Measurements from ENCODE around the gene TRIM51.

Gene TRIM51

GRCh38 chr11:55902308-55902707, 19.2 kb downstream of the TRIM51 start:
- Histone ChIP-seq H3K9me3 (ENCODE audit: control insufficient read depth, insufficient read depth, low read length) (peaks cover 66% of the 10 kb centered on the region), H3K27me3 (ENCODE audit: control insufficient read depth, insufficient read depth, low read length) (no peaks in the 10 kb centered on the region)

GRCh38 chr11:55914482-55914881, 31.4 kb downstream of the TRIM51 start, which contains the start of gene OR5W2:
Gene OR5W2, minus strand, starts transcription at chr11:55914582. Its CDS starts 0 bp downstream, at chr11:55914582.
- no peak within 1 kb of the TSS for H3K9ac ChIP-seq (ENCODE audit: low read depth, low read length)

More at GRCh38 chr11:55902308-55902707, 19.2 kb downstream of the TRIM51 start:
- no peak overlapping the region for H3K4me3 ChIP-seq (ENCODE audit: low read depth, low read length)
- no peaks in the 10 kb centered on the region for H3K36me3 ChIP-seq (ENCODE audit: control insufficient read depth, insufficient read depth, low read length)
- no peak overlapping the region for H3K9ac ChIP-seq (ENCODE audit: low read depth, low read length)
- H3K27ac ChIP-seq (ENCODE audit: low read depth, low read length): no peak overlapping the region
- H3K4me1 ChIP-seq (ENCODE audit: control insufficient read depth, insufficient read depth, low read length): no peaks in the 10 kb centered on the region

GRCh38 chr11:55920537-55920936, 37.4 kb downstream of the TRIM51 start:
- Histone ChIP-seq H3K4me3 (ENCODE audit: low read depth, low read length) (no peak overlapping the region), H3K27ac (ENCODE audit: low read depth, low read length) (no peak overlapping the region), H3K36me3 (ENCODE audit: control insufficient read depth, insufficient read depth, low read length) (no peaks in the 10 kb centered on the region), H3K4me1 (ENCODE audit: control insufficient read depth, insufficient read depth, low read length) (no peaks in the 10 kb centered on the region), H3K9ac (ENCODE audit: low read depth, low read length) (no peak overlapping the region), H3K9me3 (ENCODE audit: control insufficient read depth, insufficient read depth, low read length) (peaks cover 49% of the 10 kb centered on the region), H3K27me3 (ENCODE audit: control insufficient read depth, insufficient read depth, low read length) (no peaks in the 10 kb centered on the region)

More at GRCh38 chr11:55914482-55914881, 31.4 kb downstream of the TRIM51 start, which contains the start of gene OR5W2:
- no peaks in the 10 kb centered on the region for H3K27me3 ChIP-seq (ENCODE audit: control insufficient read depth, insufficient read depth, low read length)
- H3K4me1 ChIP-seq (ENCODE audit: control insufficient read depth, insufficient read depth, low read length): no peaks in the 10 kb centered on the region
- no peak within 1 kb of the TSS for H3K4me3 ChIP-seq (ENCODE audit: low read depth, low read length)
- H3K9me3 ChIP-seq (ENCODE audit: control insufficient read depth, insufficient read depth, low read length): peaks cover 48% of the 10 kb centered on the region
- H3K36me3 ChIP-seq (ENCODE audit: control insufficient read depth, insufficient read depth, low read length): no peaks in the 10 kb centered on the region
- no peak within 1 kb of the TSS for H3K27ac ChIP-seq (ENCODE audit: low read depth, low read length)

GRCh38 chr11:55936300-55936699, 53.2 kb downstream of the TRIM51 start, which contains the start of gene OR5I1:
Gene OR5I1, minus strand, starts transcription at chr11:55936400. Its CDS starts 0 bp downstream, at chr11:55936400.
- H3K27me3 ChIP-seq (ENCODE audit: control insufficient read depth, insufficient read depth, low read length): no peaks in the 10 kb centered on the region
- no peaks in the 10 kb centered on the region for H3K4me1 ChIP-seq (ENCODE audit: control insufficient read depth, insufficient read depth, low read length)
- no peak within 1 kb of the TSS for H3K27ac ChIP-seq (ENCODE audit: low read depth, low read length)
- H3K9me3 ChIP-seq (ENCODE audit: control insufficient read depth, insufficient read depth, low read length): peaks cover 14% of the 10 kb centered on the region; the same call in 1 of the 2 replicates
- no peak within 1 kb of the TSS for H3K4me3 ChIP-seq (ENCODE audit: low read depth, low read length)
- no peaks in the 10 kb centered on the region for H3K36me3 ChIP-seq (ENCODE audit: control insufficient read depth, insufficient read depth, low read length)
- no peak within 1 kb of the TSS for H3K9ac ChIP-seq (ENCODE audit: low read depth, low read length)
